K562 (cell line): ENCODE measurements around the gene PIK3CD. TPM values are rescaled to one million over a fixed set of nuclear protein-coding genes. Genes with fewer than 3 reads are reported as not detected.

Experiments
- HOXB6 ChIP-seq: fragments of 250-450 bp; sonication (Bioruptor Pico); IDR thresholded peaks from 2 replicates; pipeline ENCODE4 v1.5.1; 2022; ENCODE audit warnings: mild to moderate bottlenecking, borderline replicate concordance
- JUNB ChIP-seq: fragments of 450-650 bp; formaldehyde crosslinking; conservative IDR thresholded peaks from 2 replicates; pipeline ENCODE4 v1.4.0; 2020; ENCODE audit warnings: mild to moderate bottlenecking
- ZBTB9 ChIP-seq: fragments of 450-650 bp; formaldehyde crosslinking; IDR thresholded peaks from 2 replicates; pipeline ENCODE4 v1.4.0; 2020; ENCODE audit warnings: mild to moderate bottlenecking, moderate library complexity
- polyA plus RNA-seq, 8 experiments: library from polyadenylated mRNA; depleted of rRNA in 4 of 8; stranded (reverse) in 5 of 8; unstranded in 3 of 8; fragments of >200 nt; fragmentation: Nextera tagmentation in 2 of 8; fragmentation: Illumina TruSeq in 1 of 8; extraction: Ambion mirVana in 2 of 8; extraction: Trizol in 1 of 8; gene quantifications; 2 replicates each; pipeline versions ENCODE4 v1.2.1 to v1.2.3, GENCODE V29; 2011 to 2014; ENCODE audit warnings: inconsistent platforms in 1 of 8, missing spikeins in 1 of 8
- total RNA-seq, 7 experiments: library from RNA; depleted of rRNA in 6 of 7; stranded (reverse); fragments of >200 nt in 6 of 7; fragmentation: Illumina TruSeq in 2 of 7; extraction: Trizol in 2 of 7; gene quantifications; 2 replicates each; pipeline versions ENCODE4 v1.2.1 to v1.2.3, GENCODE V29; 2011 to 2021; ENCODE audit warnings: low replicate concordance in 1 of 7
- TF ChIP-seq, protein P1 (sequence below): fragments of 450-650 bp; IDR thresholded peaks from 2 replicates; pipeline ENCODE4 v1.6.1; 2016; ENCODE audit warnings: mild to moderate bottlenecking, moderate library complexity
- TF ChIP-seq, protein P2 (sequence below), 2 experiments: fragments of 450-650 bp; conservative IDR thresholded peaks; 2 replicates each; pipeline ENCODE4 v1.6.1; 2017; ENCODE audit warnings: mild to moderate bottlenecking in 2 of 2, moderate library complexity in 2 of 2

Gene PIK3CD
- total and polyA plus RNA-seq, 9 of the 15 experiments (the other 6 are each of a cell fraction or from before 2014, with no cell fraction given) = 1.8 to 20.8 (median 7.2) TPM

DNA sequence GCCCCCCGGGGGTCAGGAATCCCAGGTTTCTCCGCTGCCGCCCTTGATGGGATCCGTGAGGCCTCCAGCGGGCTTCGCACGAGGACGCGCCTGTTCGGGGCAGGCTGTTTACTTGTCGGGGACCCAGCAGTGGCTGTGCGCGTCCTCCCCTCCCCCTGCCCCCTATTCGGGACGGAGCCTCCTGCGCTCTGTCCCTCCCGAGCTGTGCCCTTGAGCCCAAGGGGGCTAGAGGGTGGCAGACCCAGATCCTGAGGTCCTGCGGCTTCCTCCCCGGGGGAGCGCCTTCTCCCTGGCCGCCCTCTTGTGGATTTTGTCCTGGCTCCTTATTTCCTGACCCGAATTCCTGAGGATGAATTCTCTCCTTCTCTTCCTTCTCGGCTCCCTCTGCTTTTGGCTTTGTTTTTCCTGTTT is 38.4 kb downstream of the PIK3CD start (continued):
- TF ChIP-seq, protein P1, sequence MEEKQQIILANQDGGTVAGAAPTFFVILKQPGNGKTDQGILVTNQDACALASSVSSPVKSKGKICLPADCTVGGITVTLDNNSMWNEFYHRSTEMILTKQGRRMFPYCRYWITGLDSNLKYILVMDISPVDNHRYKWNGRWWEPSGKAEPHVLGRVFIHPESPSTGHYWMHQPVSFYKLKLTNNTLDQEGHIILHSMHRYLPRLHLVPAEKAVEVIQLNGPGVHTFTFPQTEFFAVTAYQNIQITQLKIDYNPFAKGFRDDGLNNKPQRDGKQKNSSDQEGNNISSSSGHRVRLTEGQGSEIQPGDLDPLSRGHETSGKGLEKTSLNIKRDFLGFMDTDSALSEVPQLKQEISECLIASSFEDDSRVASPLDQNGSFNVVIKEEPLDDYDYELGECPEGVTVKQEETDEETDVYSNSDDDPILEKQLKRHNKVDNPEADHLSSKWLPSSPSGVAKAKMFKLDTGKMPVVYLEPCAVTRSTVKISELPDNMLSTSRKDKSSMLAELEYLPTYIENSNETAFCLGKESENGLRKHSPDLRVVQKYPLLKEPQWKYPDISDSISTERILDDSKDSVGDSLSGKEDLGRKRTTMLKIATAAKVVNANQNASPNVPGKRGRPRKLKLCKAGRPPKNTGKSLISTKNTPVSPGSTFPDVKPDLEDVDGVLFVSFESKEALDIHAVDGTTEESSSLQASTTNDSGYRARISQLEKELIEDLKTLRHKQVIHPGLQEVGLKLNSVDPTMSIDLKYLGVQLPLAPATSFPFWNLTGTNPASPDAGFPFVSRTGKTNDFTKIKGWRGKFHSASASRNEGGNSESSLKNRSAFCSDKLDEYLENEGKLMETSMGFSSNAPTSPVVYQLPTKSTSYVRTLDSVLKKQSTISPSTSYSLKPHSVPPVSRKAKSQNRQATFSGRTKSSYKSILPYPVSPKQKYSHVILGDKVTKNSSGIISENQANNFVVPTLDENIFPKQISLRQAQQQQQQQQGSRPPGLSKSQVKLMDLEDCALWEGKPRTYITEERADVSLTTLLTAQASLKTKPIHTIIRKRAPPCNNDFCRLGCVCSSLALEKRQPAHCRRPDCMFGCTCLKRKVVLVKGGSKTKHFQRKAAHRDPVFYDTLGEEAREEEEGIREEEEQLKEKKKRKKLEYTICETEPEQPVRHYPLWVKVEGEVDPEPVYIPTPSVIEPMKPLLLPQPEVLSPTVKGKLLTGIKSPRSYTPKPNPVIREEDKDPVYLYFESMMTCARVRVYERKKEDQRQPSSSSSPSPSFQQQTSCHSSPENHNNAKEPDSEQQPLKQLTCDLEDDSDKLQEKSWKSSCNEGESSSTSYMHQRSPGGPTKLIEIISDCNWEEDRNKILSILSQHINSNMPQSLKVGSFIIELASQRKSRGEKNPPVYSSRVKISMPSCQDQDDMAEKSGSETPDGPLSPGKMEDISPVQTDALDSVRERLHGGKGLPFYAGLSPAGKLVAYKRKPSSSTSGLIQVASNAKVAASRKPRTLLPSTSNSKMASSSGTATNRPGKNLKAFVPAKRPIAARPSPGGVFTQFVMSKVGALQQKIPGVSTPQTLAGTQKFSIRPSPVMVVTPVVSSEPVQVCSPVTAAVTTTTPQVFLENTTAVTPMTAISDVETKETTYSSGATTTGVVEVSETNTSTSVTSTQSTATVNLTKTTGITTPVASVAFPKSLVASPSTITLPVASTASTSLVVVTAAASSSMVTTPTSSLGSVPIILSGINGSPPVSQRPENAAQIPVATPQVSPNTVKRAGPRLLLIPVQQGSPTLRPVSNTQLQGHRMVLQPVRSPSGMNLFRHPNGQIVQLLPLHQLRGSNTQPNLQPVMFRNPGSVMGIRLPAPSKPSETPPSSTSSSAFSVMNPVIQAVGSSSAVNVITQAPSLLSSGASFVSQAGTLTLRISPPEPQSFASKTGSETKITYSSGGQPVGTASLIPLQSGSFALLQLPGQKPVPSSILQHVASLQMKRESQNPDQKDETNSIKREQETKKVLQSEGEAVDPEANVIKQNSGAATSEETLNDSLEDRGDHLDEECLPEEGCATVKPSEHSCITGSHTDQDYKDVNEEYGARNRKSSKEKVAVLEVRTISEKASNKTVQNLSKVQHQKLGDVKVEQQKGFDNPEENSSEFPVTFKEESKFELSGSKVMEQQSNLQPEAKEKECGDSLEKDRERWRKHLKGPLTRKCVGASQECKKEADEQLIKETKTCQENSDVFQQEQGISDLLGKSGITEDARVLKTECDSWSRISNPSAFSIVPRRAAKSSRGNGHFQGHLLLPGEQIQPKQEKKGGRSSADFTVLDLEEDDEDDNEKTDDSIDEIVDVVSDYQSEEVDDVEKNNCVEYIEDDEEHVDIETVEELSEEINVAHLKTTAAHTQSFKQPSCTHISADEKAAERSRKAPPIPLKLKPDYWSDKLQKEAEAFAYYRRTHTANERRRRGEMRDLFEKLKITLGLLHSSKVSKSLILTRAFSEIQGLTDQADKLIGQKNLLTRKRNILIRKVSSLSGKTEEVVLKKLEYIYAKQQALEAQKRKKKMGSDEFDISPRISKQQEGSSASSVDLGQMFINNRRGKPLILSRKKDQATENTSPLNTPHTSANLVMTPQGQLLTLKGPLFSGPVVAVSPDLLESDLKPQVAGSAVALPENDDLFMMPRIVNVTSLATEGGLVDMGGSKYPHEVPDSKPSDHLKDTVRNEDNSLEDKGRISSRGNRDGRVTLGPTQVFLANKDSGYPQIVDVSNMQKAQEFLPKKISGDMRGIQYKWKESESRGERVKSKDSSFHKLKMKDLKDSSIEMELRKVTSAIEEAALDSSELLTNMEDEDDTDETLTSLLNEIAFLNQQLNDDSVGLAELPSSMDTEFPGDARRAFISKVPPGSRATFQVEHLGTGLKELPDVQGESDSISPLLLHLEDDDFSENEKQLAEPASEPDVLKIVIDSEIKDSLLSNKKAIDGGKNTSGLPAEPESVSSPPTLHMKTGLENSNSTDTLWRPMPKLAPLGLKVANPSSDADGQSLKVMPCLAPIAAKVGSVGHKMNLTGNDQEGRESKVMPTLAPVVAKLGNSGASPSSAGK = peak; percentile 86
- TF ChIP-seq, protein P2, sequence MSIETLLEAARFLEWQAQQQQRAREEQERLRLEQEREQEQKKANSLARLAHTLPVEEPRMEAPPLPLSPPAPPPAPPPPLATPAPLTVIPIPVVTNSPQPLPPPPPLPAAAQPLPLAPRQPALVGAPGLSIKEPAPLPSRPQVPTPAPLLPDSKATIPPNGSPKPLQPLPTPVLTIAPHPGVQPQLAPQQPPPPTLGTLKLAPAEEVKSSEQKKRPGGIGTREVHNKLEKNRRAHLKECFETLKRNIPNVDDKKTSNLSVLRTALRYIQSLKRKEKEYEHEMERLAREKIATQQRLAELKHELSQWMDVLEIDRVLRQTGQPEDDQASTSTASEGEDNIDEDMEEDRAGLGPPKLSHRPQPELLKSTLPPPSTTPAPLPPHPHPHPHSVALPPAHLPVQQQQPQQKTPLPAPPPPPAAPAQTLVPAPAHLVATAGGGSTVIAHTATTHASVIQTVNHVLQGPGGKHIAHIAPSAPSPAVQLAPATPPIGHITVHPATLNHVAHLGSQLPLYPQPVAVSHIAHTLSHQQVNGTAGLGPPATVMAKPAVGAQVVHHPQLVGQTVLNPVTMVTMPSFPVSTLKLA (conservative IDR thresholded peaks at IDR 0.05) = 0 out of 4 replicates have a peak, but pooled peaks of 1 of the 2 experiments have one; percentile 26
- no peak for TF ChIP-seq HOXB6 (CRISPR knock-in tag)
- TF ChIP-seq ZBTB9 (CRISPR knock-in tag) = no peak
- no peak for TF ChIP-seq JUNB (CRISPR knock-in tag)
